ENCODE measurements around the gene CENPN. TPM values are rescaled to one million over a fixed set of nuclear protein-coding genes. Genes with fewer than 3 reads are reported as not detected.

CENPN gene
- total RNA-seq, 3 donors from 2014 or later (not counting 1 experiment from before 2014, with no cell fraction given): 6.6 to 11.6 (median 9.0) TPM

DNA sequence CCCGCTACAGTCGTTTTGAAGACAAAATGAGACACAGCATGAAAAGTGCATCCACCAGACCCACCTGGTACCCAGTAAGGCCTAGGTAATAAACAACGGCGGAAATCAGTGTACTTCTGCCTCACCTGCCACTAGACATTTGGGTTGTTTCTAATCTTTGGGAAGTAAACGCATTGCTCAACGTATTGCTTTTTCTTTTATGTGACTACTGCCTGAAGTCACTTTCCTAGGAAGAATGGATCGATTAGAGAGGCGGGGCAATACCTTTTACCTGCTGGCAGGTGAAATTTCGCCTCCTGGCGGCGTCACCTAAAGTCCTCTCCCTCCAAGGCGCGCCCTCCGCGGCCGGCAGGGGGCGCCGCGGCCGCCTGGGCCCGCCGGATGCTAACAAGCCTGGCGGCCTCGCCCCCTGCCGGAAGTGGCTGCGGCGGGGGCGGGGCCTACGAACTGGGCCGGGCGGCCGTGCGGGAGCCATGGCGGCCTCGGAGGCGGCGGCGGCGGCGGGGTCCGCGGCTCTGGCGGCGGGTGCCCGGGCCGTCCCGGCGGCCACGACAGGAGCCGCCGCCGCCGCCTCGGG, 28.5 kb downstream of the CENPN start, which contains the start of gene ATMIN:
Gene ATMIN (plus strand): TSS at position 445 of the 577 bp plus-strand sequence. CDS start 29 bp downstream, at position 474.
- H3K27ac ChIP-seq (ENCODE audit: low read length): no peak within 1 kb of the TSS

GRCh38 chr16:81035975-81036750, 29.1 kb downstream of the CENPN start:
- Mint-ChIP-seq H3K27ac (peak overlapping the region; percentile 45 to 55), H3K27me3 (ENCODE audit: low read depth in 2 of 2) (no peaks in the 10 kb centered on the region), H3K4me3 (peak overlapping the region; percentile 86), H3K36me3 (no peaks in the 10 kb centered on the region), H3K9me3 (no peaks in the 10 kb centered on the region), H3K4me1 (peaks cover 24 to 26% of the 10 kb centered on the region in 2 donors)
- TF ChIP-seq, protein P1, sequence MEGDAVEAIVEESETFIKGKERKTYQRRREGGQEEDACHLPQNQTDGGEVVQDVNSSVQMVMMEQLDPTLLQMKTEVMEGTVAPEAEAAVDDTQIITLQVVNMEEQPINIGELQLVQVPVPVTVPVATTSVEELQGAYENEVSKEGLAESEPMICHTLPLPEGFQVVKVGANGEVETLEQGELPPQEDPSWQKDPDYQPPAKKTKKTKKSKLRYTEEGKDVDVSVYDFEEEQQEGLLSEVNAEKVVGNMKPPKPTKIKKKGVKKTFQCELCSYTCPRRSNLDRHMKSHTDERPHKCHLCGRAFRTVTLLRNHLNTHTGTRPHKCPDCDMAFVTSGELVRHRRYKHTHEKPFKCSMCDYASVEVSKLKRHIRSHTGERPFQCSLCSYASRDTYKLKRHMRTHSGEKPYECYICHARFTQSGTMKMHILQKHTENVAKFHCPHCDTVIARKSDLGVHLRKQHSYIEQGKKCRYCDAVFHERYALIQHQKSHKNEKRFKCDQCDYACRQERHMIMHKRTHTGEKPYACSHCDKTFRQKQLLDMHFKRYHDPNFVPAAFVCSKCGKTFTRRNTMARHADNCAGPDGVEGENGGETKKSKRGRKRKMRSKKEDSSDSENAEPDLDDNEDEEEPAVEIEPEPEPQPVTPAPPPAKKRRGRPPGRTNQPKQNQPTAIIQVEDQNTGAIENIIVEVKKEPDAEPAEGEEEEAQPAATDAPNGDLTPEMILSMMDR (IDR thresholded peaks at IDR 0.05): no peak
- peak; percentile 49 to 66 (median 63) for ATAC-seq
- Histone ChIP-seq H3K9me3 (ENCODE audit: control insufficient read depth, insufficient read depth, low read length) (no peaks in the 10 kb centered on the region), H3K4me1 (ENCODE audit: control insufficient read depth, insufficient read depth, low read length) (peaks cover 15% of the 10 kb centered on the region), H3K27ac (ENCODE audit: low read length) (no peak overlapping the region), H3K4me3 (ENCODE audit: low read length) (peak overlapping the region; percentile 38), H3K36me3 (ENCODE audit: control insufficient read depth, insufficient read depth, low read length) (peaks cover under 1% of the 10 kb centered on the region), H3K27me3 (ENCODE audit: control insufficient read depth, insufficient read depth, low read length) (no peaks in the 10 kb centered on the region)
- WGBS (ENCODE audit: insufficient coverage): under 1% methylated on average over 80 of the region's 80 CpGs
- intact Hi-C loops (cut with micrococcal nuclease): loop anchor here (1.0 kb wide), 3 partner anchors 32 to 60 kb away; partner anchors contain the start of gene GCSH
- peak in 1 of 2 donors; percentile 70 for DNase-seq

More for the DNA sequence above, 28.5 kb downstream of the CENPN start, which contains the start of gene ATMIN:
- Mint-ChIP-seq H3K36me3 (no peaks in the 10 kb centered on the region), H3K27me3 (ENCODE audit: low read depth in 2 of 2) (no peaks in the 10 kb centered on the region), H3K9me3 (no peaks in the 10 kb centered on the region), H3K27ac (peak within 1 kb of the TSS; percentile 45 to 55), H3K4me1 (peaks cover 24 to 26% of the 10 kb centered on the region in 2 donors), H3K4me3 (peak within 1 kb of the TSS; percentile 86)
- no peaks in the 10 kb centered on the region for H3K27me3 ChIP-seq (ENCODE audit: control insufficient read depth, insufficient read depth, low read length)
- peaks cover 15% of the 10 kb centered on the region for H3K4me1 ChIP-seq (ENCODE audit: control insufficient read depth, insufficient read depth, low read length)
- TF ChIP-seq, protein P1 (IDR thresholded peaks at IDR 0.05): peak; percentile 98
- no peaks in the 10 kb centered on the region for H3K9me3 ChIP-seq (ENCODE audit: control insufficient read depth, insufficient read depth, low read length)
- intact Hi-C loops (cut with micrococcal nuclease): loop anchor here (1.0 kb wide), 2 partner anchors 31 to 61 kb away; partner anchors contain the start of gene GCSH
- ATAC-seq (peak; percentile 98), DNase-seq (peak; percentile 89 to 95)
- 6% methylated on average over 54 of the region's 54 CpGs for WGBS (ENCODE audit: insufficient coverage)
- H3K4me3 ChIP-seq (ENCODE audit: low read length): peak within 1 kb of the TSS; percentile 38
- H3K36me3 ChIP-seq (ENCODE audit: control insufficient read depth, insufficient read depth, low read length): no peaks in the 10 kb centered on the region

DNA sequence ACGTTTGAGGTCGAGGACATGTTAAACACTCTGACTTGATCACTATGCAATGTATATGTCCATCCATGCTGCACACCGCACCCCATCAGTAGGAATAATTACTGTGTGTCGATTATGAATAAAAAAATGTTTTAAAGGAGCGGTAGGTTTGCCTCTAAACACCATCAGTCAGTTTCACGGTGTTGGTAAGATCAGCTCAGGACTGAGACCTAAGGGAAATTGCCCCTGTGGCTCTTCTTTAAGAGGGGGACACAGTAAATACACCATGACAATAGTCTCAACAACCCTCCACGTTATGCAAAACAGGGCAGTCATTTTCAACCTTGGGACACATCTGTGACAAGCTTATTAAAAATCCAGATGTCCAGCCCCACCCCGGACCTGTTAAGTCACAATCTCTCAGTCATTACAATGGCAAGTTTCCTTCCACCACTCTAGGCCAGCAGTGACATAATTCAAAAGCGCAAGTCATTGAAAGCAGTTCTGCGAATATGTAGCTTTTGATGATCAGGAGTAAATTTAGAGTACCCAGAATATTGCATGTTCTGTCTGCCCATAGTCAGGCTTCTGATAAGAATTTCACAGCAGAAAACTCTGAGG, 29.8 kb downstream of the CENPN start:
- no peaks in the 10 kb centered on the region for H3K36me3 Mint-ChIP-seq
- peaks cover 24 to 26% of the 10 kb centered on the region in 2 donors for H3K4me1 Mint-ChIP-seq
- H3K4me3 Mint-ChIP-seq: peak overlapping the region; percentile 86
- Histone ChIP-seq H3K27ac (ENCODE audit: low read length) (no peak overlapping the region), H3K4me3 (ENCODE audit: low read length) (peak overlapping the region; percentile 38), H3K9me3 (ENCODE audit: control insufficient read depth, insufficient read depth, low read length) (no peaks in the 10 kb centered on the region), H3K36me3 (ENCODE audit: control insufficient read depth, insufficient read depth, low read length) (peaks cover 7% of the 10 kb centered on the region), H3K4me1 (ENCODE audit: control insufficient read depth, insufficient read depth, low read length) (peaks cover 15% of the 10 kb centered on the region), H3K27me3 (ENCODE audit: control insufficient read depth, insufficient read depth, low read length) (no peaks in the 10 kb centered on the region)
- peak overlapping the region; percentile 45 to 55 for H3K27ac Mint-ChIP-seq
- WGBS (ENCODE audit: insufficient coverage): 51% methylated on average over 7 of the region's 10 CpGs
- TF ChIP-seq, protein P1 (IDR thresholded peaks at IDR 0.05): no peak
- intact Hi-C loops (cut with micrococcal nuclease): loop anchor here (1.0 kb wide), 1 partner anchor 39 kb away; no protein-coding TSS in a partner anchor
- no peaks in the 10 kb centered on the region for H3K9me3 Mint-ChIP-seq
- ATAC-seq (no peak), DNase-seq (no peak)
- H3K27me3 Mint-ChIP-seq (ENCODE audit: low read depth in 2 of 2): no peaks in the 10 kb centered on the region
